Peyer's patch (tissue), 4 donors: Measurements from ENCODE around the gene PIAS4. TPM values are rescaled to one million over a fixed set of nuclear protein-coding genes. Genes with fewer than 3 reads are reported as not detected.

Experiments used
- DNase-seq, 3 donors: peaks; one replicate each; pipeline ENCODE4 v3.0.0-alpha.2; 2017 to 2019
- H3K27ac ChIP-seq, 4 donors: fragments of 200-600 bp; sonication (generic); one replicate each; pipeline ENCODE4 v1.5.1; 2016 to 2019
- H3K27me3 ChIP-seq, 2 donors: fragments of 200-600 bp; sonication (generic); one replicate each; pipeline ENCODE4 v1.5.1; 2019
- H3K36me3 ChIP-seq, 3 donors: fragments of 200-600 bp; sonication (generic); one replicate each; pipeline ENCODE4 v1.5.1; 2016 to 2019
- H3K4me1 ChIP-seq, 4 donors: fragments of 200-600 bp; sonication (generic); one replicate each; pipeline ENCODE4 v1.5.1; 2016 to 2019
- H3K4me3 ChIP-seq, 4 donors: fragments of 200-600 bp; sonication (generic); 1 replicate in 3 of 4; 2 replicates in 1 of 4; pipeline ENCODE4 v1.5.1; 2016 to 2019; ENCODE audit warnings: mild to moderate bottlenecking in 1 of 4
- H3K9me3 ChIP-seq, 4 donors: fragments of 200-600 bp; sonication (generic); one replicate each; pipeline ENCODE4 v1.5.1; 2016 to 2019; ENCODE audit warnings: mild to moderate bottlenecking in 1 of 4
- CTCF ChIP-seq, 6 experiments: fragments of 450-650 bp in 4 of 6; fragments of 200-600 bp in 2 of 6; sonication (generic) in 1 of 6; IDR thresholded peaks; one replicate each; pipeline ENCODE4 v1.5.1; 2017 to 2019; ENCODE audit warnings: antibody characterized with exemption in 6 of 6, mild to moderate bottlenecking in 3 of 6, moderate library complexity in 1 of 6
- POLR2A ChIP-seq, 2 donors: fragments of 450-650 bp; IDR thresholded peaks; one replicate each; pipeline ENCODE4 v1.5.1; 2017; ENCODE audit warnings: antibody characterized with exemption in 2 of 2, mild to moderate bottlenecking in 2 of 2, moderate library complexity in 2 of 2
- total RNA-seq, 4 donors: library from RNA; depleted of rRNA; stranded (reverse); fragments of >200 nt; gene quantifications; one replicate each; pipeline ENCODE4 v1.1.0, GENCODE V29; 2016

PIAS4 gene
- total RNA-seq, 4 donors from 2014 or later: 15.9 to 47.9 (median 24.2) TPM

- no peaks in the 10 kb centered on the region for H3K9me3 ChIP-seq
- DNase-seq: no peak
- TF ChIP-seq POLR2A (IDR thresholded peaks at IDR 0.05): no peak
- H3K36me3 ChIP-seq: peaks cover 0 to 86% (median 9%) of the 10 kb centered on the region in 3 donors
- no peak overlapping the region for H3K4me3 ChIP-seq
- H3K27ac ChIP-seq: no peak overlapping the region
- peaks cover 6 to 19% (median 7%) of the 10 kb centered on the region in 4 donors for H3K4me1 ChIP-seq
- no peaks in the 10 kb centered on the region for H3K27me3 ChIP-seq
Observed at GRCh38 chr19:3980353-3981251, 26.9 kb upstream of the PIAS4 start.

- Histone ChIP-seq H3K4me3 (no peak overlapping the region), H3K4me1 (peaks cover 6 to 27% (median 10%) of the 10 kb centered on the region in 4 donors)
Observed at GRCh38 chr19:3981373-3981735, 26.2 kb upstream of the PIAS4 start.

GRCh38 chr19:3981736-3982681 lies 25.5 kb upstream of the PIAS4 start:
- Histone ChIP-seq H3K27me3 (no peaks in the 10 kb centered on the region), H3K36me3 (peaks cover 0 to 72% (median 9%) of the 10 kb centered on the region in 3 donors), H3K9me3 (no peaks in the 10 kb centered on the region), H3K27ac (no peak overlapping the region), H3K4me1 (peaks cover 6 to 33% (median 12%) of the 10 kb centered on the region in 4 donors), H3K4me3 (no peak overlapping the region)
- DNase-seq: no peak
- TF ChIP-seq POLR2A (IDR thresholded peaks at IDR 0.05): no peak
- no peak for TF ChIP-seq CTCF (IDR thresholded peaks at IDR 0.05)

More at GRCh38 chr19:3981373-3981735, 26.2 kb upstream of the PIAS4 start:
- DNase-seq: no peak
- Histone ChIP-seq H3K27ac (no peak overlapping the region), H3K36me3 (peaks cover 0 to 78% (median 9%) of the 10 kb centered on the region in 3 donors), H3K9me3 (no peaks in the 10 kb centered on the region), H3K27me3 (no peaks in the 10 kb centered on the region)
- TF ChIP-seq CTCF (IDR thresholded peaks at IDR 0.05) (no peak), POLR2A (IDR thresholded peaks at IDR 0.05) (no peak)

GRCh38 chr19:3982701-3983541 lies 24.6 kb upstream of the PIAS4 start:
- Histone ChIP-seq H3K4me1 (peaks cover 9 to 40% (median 16%) of the 10 kb centered on the region in 4 donors), H3K36me3 (peaks cover 0 to 63% (median 9%) of the 10 kb centered on the region in 3 donors), H3K4me3 (peak overlapping the region in 3 of 4 donors; percentile 87 to 97 (median 96)), H3K9me3 (no peaks in the 10 kb centered on the region), H3K27me3 (no peaks in the 10 kb centered on the region), H3K27ac (peak overlapping the region; percentile 90 to 99 (median 97))
- no peak for DNase-seq
- TF ChIP-seq POLR2A (IDR thresholded peaks at IDR 0.05) (no peak), CTCF (IDR thresholded peaks at IDR 0.05) (no peak)

- TF ChIP-seq CTCF (IDR thresholded peaks at IDR 0.05): no peak
- no peak for TF ChIP-seq POLR2A (IDR thresholded peaks at IDR 0.05)
- Histone ChIP-seq H3K27ac (peak overlapping the region; percentile 90 to 99 (median 97)), H3K4me3 (peak overlapping the region; percentile 80 to 97 (median 92)), H3K9me3 (no peaks in the 10 kb centered on the region), H3K4me1 (peaks cover 9 to 40% (median 16%) of the 10 kb centered on the region in 4 donors), H3K36me3 (peaks cover 0 to 56% (median 9%) of the 10 kb centered on the region in 3 donors), H3K27me3 (no peaks in the 10 kb centered on the region)
- no peak for DNase-seq
Observed at GRCh38 chr19:3983542-3983914, 24.0 kb upstream of the PIAS4 start.
